ENCODE measurements around the gene TTC28. TPM values are rescaled to one million over a fixed set of nuclear protein-coding genes. Genes with fewer than 3 reads are reported as not detected.

The TTC28 gene
- total RNA-seq, 1 experiment from 2014 or later = 0.12 TPM

GRCh38 chr22:27949421-27949820 lies 730.2 kb downstream of the TTC28 start:
- CTCF ChIA-PET = no interaction called here
- ATAC-seq = no peak
- H3K4me2 ChIP-seq (ENCODE audit: low read length) = no peak overlapping the region
- H3K36me3 ChIP-seq (ENCODE audit: control insufficient read depth in 1 of 2, insufficient read depth in 2 of 2, low read length in 2 of 2) = no peaks in the 10 kb centered on the region
- no TSS peak for BruUV-seq (replicated peaks)
- no peaks in the 10 kb centered on the region for H3K9me2 ChIP-seq (ENCODE audit: insufficient read depth)
- POLR2A ChIA-PET = no interaction called here
- H4K20me1 ChIP-seq (ENCODE audit: insufficient read depth) = no peaks in the 10 kb centered on the region
- H2AFZ ChIP-seq (ENCODE audit: low read depth, low read length, poor library complexity, severe bottlenecking) = no peak overlapping the region
- no peaks in the 10 kb centered on the region for H3K27me3 ChIP-seq (ENCODE audit: insufficient read depth, low read length)
- H3K27ac ChIP-seq (ENCODE audit: low read depth, low read length) = no peak overlapping the region
- H3K79me2 ChIP-seq (ENCODE audit: insufficient read depth, low read length) = no peaks in the 10 kb centered on the region
- H3K9me3 ChIP-seq (ENCODE audit: control insufficient read depth in 1 of 2, insufficient read depth in 1 of 2, low read depth in 1 of 2, low read length in 2 of 2) = no peaks in the 10 kb centered on the region
- no peak for TF ChIP-seq CEBPB (IDR thresholded peaks at IDR 0.05; ENCODE audit: low read depth)
- TF ChIP-seq POLR2A (IDR thresholded peaks at IDR 0.05; ENCODE audit: borderline replicate concordance, extremely low read depth, insufficient read depth, insufficient read length) = no peak
- TF ChIP-seq ELF1 (IDR thresholded peaks at IDR 0.05; ENCODE audit: borderline replicate concordance, low read depth) = no peak
- TF ChIP-seq REST (IDR thresholded peaks at IDR 0.05; ENCODE audit: low read depth) = no peak
- no peak for TF ChIP-seq JUND (IDR thresholded peaks at IDR 0.05)
- no peak for TF ChIP-seq ZBTB33 (IDR thresholded peaks at IDR 0.05; ENCODE audit: extremely low read depth, insufficient replicate concordance, low read length)
- TF ChIP-seq SIN3A (IDR thresholded peaks at IDR 0.05; ENCODE audit: low read depth) = no peak
- no peak for TF ChIP-seq MAX (IDR thresholded peaks at IDR 0.05)
- TF ChIP-seq EZH2phosphoT487 (IDR thresholded peaks at IDR 0.05; ENCODE audit: borderline replicate concordance) = no peak
- TF ChIP-seq CBX3 (IDR thresholded peaks at IDR 0.05; ENCODE audit: low read depth) = no peak
- TF ChIP-seq ATF3 (IDR thresholded peaks at IDR 0.05) = no peak
- no peak for TF ChIP-seq POLR2AphosphoS5 (IDR thresholded peaks at IDR 0.05; ENCODE audit: low read depth, low read length)
- TF ChIP-seq EGR1 (IDR thresholded peaks at IDR 0.05; ENCODE audit: low read depth) = no peak
- TF ChIP-seq RAD21 (IDR thresholded peaks at IDR 0.05; ENCODE audit: low read depth) = no peak
- TF ChIP-seq ZFX (IDR thresholded peaks at IDR 0.05) = no peak
- no peak for TF ChIP-seq YY1 (IDR thresholded peaks at IDR 0.05; ENCODE audit: extremely low read depth, insufficient replicate concordance, low read depth, low read length)
- TF ChIP-seq SRF (IDR thresholded peaks at IDR 0.05; ENCODE audit: low read depth) = no peak
- TF ChIP-seq ZNF274 (IDR thresholded peaks at IDR 0.05; ENCODE audit: low read depth, low read length) = no peak
- no peak for DNase-seq (ENCODE audit: low read depth, low spot score)
- H3K4me3 ChIP-seq (replicated peaks in 1 of 2; ENCODE audit: low read depth in 1 of 2, low read length in 2 of 2) = no peak overlapping the region
- intact Hi-C loops (cut with micrococcal nuclease) = no loop called here
- RAD21 ChIA-PET (ENCODE audit: low non-redundant PET in 1 of 2, low total read pairs in 2 of 2, uncharacterized antibody in 2 of 2, unreplicated experiment in 2 of 2) = no interaction called here
- peaks cover 18% of the 10 kb centered on the region in 2 experiments for H3K4me1 ChIP-seq (ENCODE audit: control insufficient read depth in 1 of 2, insufficient read depth in 2 of 2, low read length in 2 of 2)
- H3K9ac ChIP-seq (ENCODE audit: low read length) = no peak overlapping the region
